Endothelial cell of umbilical vein (primary cell): Measurements from ENCODE around the gene PFN2. TPM values are rescaled to one million over a fixed set of nuclear protein-coding genes. Genes with fewer than 3 reads are reported as not detected.

Experiments
- BruUV-seq: library from RNA; stranded (reverse); fragments of 400-500 nt; replicated peaks from 2 replicates; lab custom pipeline; 2021; lab: Mats Ljungman, UMichigan
- CTCF ChIA-PET: fragments of 300-600, 350-600 bp; sonication (Branson Sonifier 250); formaldehyde crosslinking; loops from one replicate; lab custom pipeline; 2021; ENCODE audit warnings: antibody characterized with exemption, inconsistent platforms; lab: Charles Lee
- POLR2A ChIA-PET: fragments of 300-600, 350-600 bp; sonication (Branson Sonifier 250); formaldehyde crosslinking; loops from one replicate; lab custom pipeline; 2021; ENCODE audit warnings: antibody characterized with exemption, inconsistent platforms; lab: Charles Lee
- DNase-seq: peaks from one replicate; pipeline ENCODE4 v3.0.0-alpha.2; 2011; ENCODE audit warnings: low read depth, low spot score
- FAIRE-seq: peaks from 2 replicates; lab custom pipeline; 2011; peaks lifted over from hg19 to GRCh38; lab: Jason Lieb, UNC
- H2AFZ ChIP-seq: 2 replicates; pipeline ENCODE4 v1.6.0; 2012; ENCODE audit warnings: low read depth, low read length, control low read depth, inconsistent platforms
- H3K27ac ChIP-seq: 2 replicates; pipeline ENCODE4 v1.5.1; 2011; ENCODE audit warnings: low read depth, mild to moderate bottlenecking, control low read depth, low read length, moderate library complexity; ENCODE audit not compliant: insufficient read depth
- H3K27me3 ChIP-seq, 2 experiments: 2 replicates each; pipeline versions ENCODE4 v1.6.0 to v1.6.1; 2011; ENCODE audit warnings: low read length in 2 of 2, mixed read lengths in 1 of 2; ENCODE audit not compliant: control insufficient read depth in 2 of 2, insufficient read depth in 2 of 2
- H3K36me3 ChIP-seq, 2 experiments: 2 replicates in 1 of 2; 3 replicates in 1 of 2; pipeline ENCODE4 v1.5.1; 2011; ENCODE audit warnings: low read length in 2 of 2, mild to moderate bottlenecking in 1 of 2, moderate library complexity in 1 of 2; ENCODE audit not compliant: control insufficient read depth in 2 of 2, insufficient read depth in 2 of 2; ENCODE audit errors: extremely low read depth in 1 of 2
- H3K4me1 ChIP-seq: 3 replicates; pipeline ENCODE4 v1.5.1; 2011; ENCODE audit warnings: mild to moderate bottlenecking, low read length; ENCODE audit not compliant: control insufficient read depth, insufficient read depth; ENCODE audit errors: extremely low read depth
- H3K4me2 ChIP-seq: 2 replicates; pipeline ENCODE4 v1.6.1; 2011; ENCODE audit warnings: low read length, control low read depth, mixed read lengths; ENCODE audit not compliant: insufficient read depth
- H3K4me3 ChIP-seq, 3 experiments: fragments of 200-600 bp in 1 of 3; sonication (generic), shearing (Covaris generic) in 1 of 3; replicated peaks in 1 of 3; 2 replicates each; pipeline ENCODE4 v1.5.1; 2011 to 2016; ENCODE audit warnings: control low read depth in 3 of 3, low read length in 3 of 3, mild to moderate bottlenecking in 2 of 3, inconsistent platforms in 1 of 3, low read depth in 1 of 3, moderate library complexity in 1 of 3; ENCODE audit not compliant: insufficient read depth in 1 of 3
- H3K79me2 ChIP-seq: 2 replicates; pipeline ENCODE4 v1.6.0; 2012; ENCODE audit warnings: low read length, inconsistent platforms; ENCODE audit not compliant: control insufficient read depth, insufficient read depth
- H3K9ac ChIP-seq: replicated peaks from 2 replicates; pipeline ENCODE3; 2011; ENCODE audit warnings: low read length, control low read depth; ENCODE audit not compliant: insufficient read depth; ENCODE audit errors: extremely low read depth
- H3K9me1 ChIP-seq: replicated peaks from 3 replicates; pipeline ENCODE4 v1.6.0; 2011; ENCODE audit warnings: mild to moderate bottlenecking, low read length; ENCODE audit not compliant: control insufficient read depth, insufficient read depth; ENCODE audit errors: extremely low read depth
- H3K9me3 ChIP-seq: replicated peaks from 2 replicates; pipeline ENCODE4 v1.5.1; 2012; ENCODE audit warnings: low read length, inconsistent platforms; ENCODE audit not compliant: control insufficient read depth, insufficient read depth
- H4K20me1 ChIP-seq: replicated peaks from 2 replicates; pipeline ENCODE3; 2011; ENCODE audit warnings: mild to moderate bottlenecking, low read length; ENCODE audit not compliant: control insufficient read depth, insufficient read depth; ENCODE audit errors: extremely low read depth
- CTCF ChIP-seq, 2 donors: IDR thresholded peaks; 1 replicate in 1 of 2; 2 replicates in 1 of 2; pipeline ENCODE4 v1.5.1; 2011; ENCODE audit warnings: low read length in 2 of 2, mild to moderate bottlenecking in 2 of 2, moderate library complexity in 2 of 2, control low read depth in 1 of 2, inconsistent platforms in 1 of 2, low read depth in 1 of 2; ENCODE audit not compliant: insufficient read depth in 1 of 2; ENCODE audit errors: extremely low read depth in 1 of 2
- EZH2 ChIP-seq: IDR thresholded peaks from 2 replicates; pipeline ENCODE4 v1.6.1; 2012; ENCODE audit warnings: borderline replicate concordance, low read depth, mild to moderate bottlenecking, moderate library complexity, low read length, inconsistent platforms; ENCODE audit not compliant: severe bottlenecking
- JUN ChIP-seq: IDR thresholded peaks from 2 replicates; pipeline ENCODE4 v1.6.1; 2011; ENCODE audit warnings: borderline replicate concordance, low read depth; ENCODE audit not compliant: insufficient read length, insufficient read depth
- MAX ChIP-seq: IDR thresholded peaks from 2 replicates; pipeline ENCODE4 v1.6.1; 2011; ENCODE audit not compliant: insufficient read depth, insufficient read length
- MYC ChIP-seq: IDR thresholded peaks from one replicate; pipeline ENCODE4 v1.6.1; 2011; ENCODE audit warnings: mild to moderate bottlenecking, low read depth, low read length
- POLR2AphosphoS5 ChIP-seq: IDR thresholded peaks from 2 replicates; pipeline ENCODE4 v1.6.1; 2012; ENCODE audit warnings: low read depth, mild to moderate bottlenecking, control low read depth, low read length, moderate library complexity; ENCODE audit not compliant: insufficient read depth
- dilution Hi-C: fragments of 300-500 bp; cut with MboI; formaldehyde crosslinking; loops from one replicate; pipeline ENCODE4 v1.15.0; 2019; ENCODE audit warnings: low sequenced_read_pairs; ENCODE audit not compliant: extremely low pct_ligation_motif_present
- intact Hi-C: fragments of 100-400 bp; cut with micrococcal nuclease; formaldehyde crosslinking; loops from one replicate; pipeline ENCODE4 v1.10.0; 2022
- polyA plus RNA-seq, 4 experiments: library from polyadenylated mRNA; depleted of rRNA in 3 of 4; stranded (reverse) in 3 of 4; unstranded in 1 of 4; fragments of >200 nt; gene quantifications; 2 replicates each; pipeline versions ENCODE4 v1.2.1 to v1.2.3, GENCODE V29; 2011 to 2012; ENCODE audit warnings: missing spikeins in 1 of 4
- total RNA-seq: library from RNA; stranded (reverse); gene quantifications from 2 replicates; pipeline ENCODE4 v1.2.3, GENCODE V29; 2021

The PFN2 gene
- total and polyA plus RNA-seq, 2 donors (not counting 3 experiments of a cell fraction or from before 2014, with no cell fraction given): 97.1 to 165 TPM

- Histone ChIP-seq H3K9ac (no peak overlapping the region), H3K4me3 (no peak overlapping the region), H4K20me1 (no peaks in the 10 kb centered on the region), H3K79me2 (no peaks in the 10 kb centered on the region), H3K27me3 (peaks cover 3 to 21% of the 10 kb centered on the region in 2 experiments), H3K4me2 (no peak overlapping the region), H2AFZ (no peak overlapping the region), H3K4me1 (no peaks in the 10 kb centered on the region), H3K36me3 (no peaks in the 10 kb centered on the region), H3K9me3 (no peaks in the 10 kb centered on the region), H3K27ac (no peak overlapping the region), H3K9me1 (no peaks in the 10 kb centered on the region)
- BruUV-seq: no TSS peak
- CTCF ChIA-PET: no interaction called here
- TF ChIP-seq EZH2: no peak
- TF ChIP-seq MYC: no peak
- TF ChIP-seq CTCF (IDR thresholded peaks at IDR 0.05; ENCODE audit: extremely low read depth in 1 of 2, insufficient read depth in 1 of 2, low read depth in 1 of 2, low read length in 2 of 2): no peak
- TF ChIP-seq JUN: no peak
- TF ChIP-seq MAX: no peak
- TF ChIP-seq POLR2AphosphoS5: no peak
- POLR2A ChIA-PET: no interaction called here
- DNase-seq (no peak), FAIRE-seq (no peak)
- intact Hi-C loops: no loop called here
- dilution Hi-C loops: no loop called here
Observed at GRCh38 chr3:149999421-149999820, 28.7 kb upstream of the PFN2 start.
